HepG2 (cell line): ENCODE data around the gene HS3ST3B1. TPM values are rescaled to one million over a fixed set of nuclear protein-coding genes. Genes with fewer than 3 reads are reported as not detected.

Experiments used
- CEBPB ChIP-seq: IDR thresholded peaks from 2 replicates; pipeline ENCODE4 v1.6.1; 2011; ENCODE audit warnings: low read depth, low read length, improper control_type of control experiment, borderline replicate concordance
- CHD4 ChIP-seq: fragments of 200-600 bp; sonication (generic); IDR thresholded peaks from 2 replicates; pipeline ENCODE4 v1.7.0; 2017; ENCODE audit warnings: mild to moderate bottlenecking, low read length, borderline replicate concordance
- FOXC1 ChIP-seq: sonication (generic); formaldehyde crosslinking; IDR thresholded peaks from 2 replicates; pipeline ENCODE4 v1.8.0; 2022; ENCODE audit warnings: mild to moderate bottlenecking, missing genetic modification reagents, borderline replicate concordance
- GATAD2A ChIP-seq: IDR thresholded peaks from 2 replicates; pipeline ENCODE4 v1.6.1; 2016
- GFI1 ChIP-seq: sonication (generic); formaldehyde crosslinking; IDR thresholded peaks from 2 replicates; pipeline ENCODE4 v1.5.0; 2020; ENCODE audit warnings: missing genetic modification reagents, mild to moderate bottlenecking, borderline replicate concordance
- HES4 ChIP-seq: sonication (generic); formaldehyde crosslinking; IDR thresholded peaks from 2 replicates; pipeline ENCODE4 v1.9.0; 2021; ENCODE audit warnings: mild to moderate bottlenecking, missing genetic modification reagents, borderline replicate concordance
- HNRNPH1 ChIP-seq: fragments of 200-400 bp; formaldehyde crosslinking; optimal IDR thresholded peaks from 2 replicates; pipeline ENCODE3; 2017; ENCODE audit warnings: mild to moderate bottlenecking, low read depth, low read length
- IKZF4 ChIP-seq: sonication (generic); formaldehyde crosslinking; IDR thresholded peaks from 2 replicates; pipeline ENCODE4 v1.5.1; 2020; ENCODE audit warnings: borderline replicate concordance, mild to moderate bottlenecking, low read depth, missing genetic modification reagents; ENCODE audit errors: not compliant biosample characterization
- KDM4B ChIP-seq: sonication (generic); formaldehyde crosslinking; IDR thresholded peaks from 2 replicates; pipeline ENCODE4 v1.4.0; 2020; ENCODE audit warnings: missing genetic modification reagents
- KMT2A ChIP-seq: sonication (generic); formaldehyde crosslinking; IDR thresholded peaks from 2 replicates; pipeline ENCODE4 v1.4.0; 2020; ENCODE audit warnings: missing genetic modification reagents
- NR2F6 ChIP-seq, 2 experiments: IDR thresholded peaks; 2 replicates each; pipeline ENCODE4 v1.6.1; 2016; ENCODE audit warnings: antibody characterized with exemption in 1 of 2, mild to moderate bottlenecking in 1 of 2
- NR3C1 ChIP-seq: sonication (generic); formaldehyde crosslinking; IDR thresholded peaks from 2 replicates; pipeline ENCODE4 v1.4.0; 2020; ENCODE audit warnings: missing genetic modification reagents
- PLSCR1 ChIP-seq: sonication (generic); formaldehyde crosslinking; IDR thresholded peaks from 2 replicates; pipeline ENCODE4 v1.5.0; 2020; ENCODE audit warnings: missing genetic modification reagents, mild to moderate bottlenecking, borderline replicate concordance
- PRMT3 ChIP-seq: sonication (generic); formaldehyde crosslinking; IDR thresholded peaks from 2 replicates; pipeline ENCODE4 v1.8.1; 2022; ENCODE audit warnings: low read depth, mild to moderate bottlenecking, moderate library complexity, missing genetic modification reagents, borderline replicate concordance
- RFXAP ChIP-seq: sonication (generic); formaldehyde crosslinking; IDR thresholded peaks from 2 replicates; pipeline ENCODE4 v1.4.0; 2020; ENCODE audit warnings: missing genetic modification reagents, borderline replicate concordance
- ZFP90 ChIP-seq: sonication (generic); formaldehyde crosslinking; IDR thresholded peaks from 2 replicates; pipeline ENCODE4 v1.8.0; 2022; ENCODE audit warnings: missing genetic modification reagents, mild to moderate bottlenecking, inconsistent platforms, borderline replicate concordance
- ZMAT5 ChIP-seq: sonication (generic); formaldehyde crosslinking; IDR thresholded peaks from 2 replicates; pipeline ENCODE4 v1.5.0; 2020; ENCODE audit warnings: mild to moderate bottlenecking, low read depth, missing genetic modification reagents, borderline replicate concordance
- ZNF484 ChIP-seq: sonication (generic); formaldehyde crosslinking; IDR thresholded peaks from 2 replicates; pipeline ENCODE4 v1.5.1; 2020; ENCODE audit warnings: mild to moderate bottlenecking, low read depth, missing genetic modification reagents, borderline replicate concordance
- ZNF501 ChIP-seq: sonication (generic); formaldehyde crosslinking; IDR thresholded peaks from 2 replicates; pipeline ENCODE4 v1.5.1; 2020; ENCODE audit warnings: mild to moderate bottlenecking, moderate library complexity, missing genetic modification reagents
- ZNF616 ChIP-seq: sonication (generic); formaldehyde crosslinking; IDR thresholded peaks from 2 replicates; pipeline ENCODE4 v1.5.0; 2020; ENCODE audit warnings: low read depth, mild to moderate bottlenecking, missing genetic modification reagents
- polyA plus RNA-seq, 8 experiments: library from polyadenylated mRNA; depleted of rRNA in 3 of 8; stranded (reverse) in 7 of 8; unstranded in 1 of 8; fragments of >200 nt; fragmentation: Illumina TruSeq in 4 of 8; extraction: Trizol in 4 of 8; gene quantifications; 2 replicates each; pipeline versions ENCODE4 v1.2.1 to v1.2.3, GENCODE V29; 2011 to 2016; ENCODE audit warnings: low read depth in 4 of 8, missing spikeins in 1 of 8, mixed read lengths in 1 of 8; ENCODE audit not compliant: insufficient read depth in 1 of 8
- total RNA-seq, 5 experiments: library from RNA; depleted of rRNA; stranded (reverse); fragments of >200 nt; fragmentation: Illumina TruSeq; extraction: Trizol; gene quantifications; 2 replicates each; pipeline ENCODE4 v1.2.3, GENCODE V29; 2016; ENCODE audit warnings: low read depth in 1 of 5
- TF ChIP-seq, protein P1 (sequence below): sonication (generic); formaldehyde crosslinking; IDR thresholded peaks from 2 replicates; pipeline ENCODE4 v1.5.1; 2020; ENCODE audit warnings: missing genetic modification reagents, mild to moderate bottlenecking, borderline replicate concordance
- TF ChIP-seq, protein P2 (sequence below): sonication (generic); formaldehyde crosslinking; IDR thresholded peaks from 2 replicates; pipeline ENCODE4 v1.5.0; 2020; ENCODE audit warnings: mild to moderate bottlenecking, missing genetic modification reagents, moderate library complexity

Gene HS3ST3B1
- total and polyA plus RNA-seq, 2 of the 13 experiments (the other 11 are each of a cell fraction or from before 2014, with no cell fraction given): 15.7 to 39.5 TPM

- TF ChIP-seq PLSCR1 (CRISPR knock-in tag) (no peak), RFXAP (CRISPR knock-in tag) (0 out of 2 replicates have a peak, but pooled peaks have one; percentile 60), GATAD2A (no peak), ZNF501 (CRISPR knock-in tag) (peak; percentile 87), ZNF616 (CRISPR knock-in tag) (no peak; the same call in 1 of the 2 replicates), FOXC1 (CRISPR knock-in tag) (peak; percentile 87; the same call in 1 of the 2 replicates), ZMAT5 (CRISPR knock-in tag) (no peak), NR2F6 (IDR thresholded peaks at IDR 0.05) (no peak), NR2F6 (CRISPR knock-in tag; IDR thresholded peaks at IDR 0.05) (no peak), ZNF484 (CRISPR knock-in tag) (no peak), KDM4B (no peak), GFI1 (CRISPR knock-in tag) (peak; percentile 44; the same call in 1 of the 2 replicates), HES4 (CRISPR knock-in tag) (no peak), NR3C1 (no peak), PRMT3 (CRISPR knock-in tag) (no peak), ZFP90 (no peak), IKZF4 (CRISPR knock-in tag) (peak; percentile 28), KMT2A (CRISPR knock-in tag) (peak; percentile 84), CEBPB (no peak), CHD4 (no peak), HNRNPH1 (no peak)
- TF ChIP-seq, protein P1, sequence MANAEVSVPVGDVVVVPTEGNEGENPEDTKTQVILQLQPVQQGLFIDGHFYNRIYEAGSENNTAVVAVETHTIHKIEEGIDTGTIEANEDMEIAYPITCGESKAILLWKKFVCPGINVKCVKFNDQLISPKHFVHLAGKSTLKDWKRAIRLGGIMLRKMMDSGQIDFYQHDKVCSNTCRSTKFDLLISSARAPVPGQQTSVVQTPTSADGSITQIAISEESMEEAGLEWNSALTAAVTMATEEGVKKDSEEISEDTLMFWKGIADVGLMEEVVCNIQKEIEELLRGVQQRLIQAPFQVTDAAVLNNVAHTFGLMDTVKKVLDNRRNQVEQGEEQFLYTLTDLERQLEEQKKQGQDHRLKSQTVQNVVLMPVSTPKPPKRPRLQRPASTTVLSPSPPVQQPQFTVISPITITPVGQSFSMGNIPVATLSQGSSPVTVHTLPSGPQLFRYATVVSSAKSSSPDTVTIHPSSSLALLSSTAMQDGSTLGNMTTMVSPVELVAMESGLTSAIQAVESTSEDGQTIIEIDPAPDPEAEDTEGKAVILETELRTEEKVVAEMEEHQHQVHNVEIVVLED (CRISPR knock-in tag): peak; percentile 41; the same call in 1 of the 2 replicates
- TF ChIP-seq, protein P2, sequence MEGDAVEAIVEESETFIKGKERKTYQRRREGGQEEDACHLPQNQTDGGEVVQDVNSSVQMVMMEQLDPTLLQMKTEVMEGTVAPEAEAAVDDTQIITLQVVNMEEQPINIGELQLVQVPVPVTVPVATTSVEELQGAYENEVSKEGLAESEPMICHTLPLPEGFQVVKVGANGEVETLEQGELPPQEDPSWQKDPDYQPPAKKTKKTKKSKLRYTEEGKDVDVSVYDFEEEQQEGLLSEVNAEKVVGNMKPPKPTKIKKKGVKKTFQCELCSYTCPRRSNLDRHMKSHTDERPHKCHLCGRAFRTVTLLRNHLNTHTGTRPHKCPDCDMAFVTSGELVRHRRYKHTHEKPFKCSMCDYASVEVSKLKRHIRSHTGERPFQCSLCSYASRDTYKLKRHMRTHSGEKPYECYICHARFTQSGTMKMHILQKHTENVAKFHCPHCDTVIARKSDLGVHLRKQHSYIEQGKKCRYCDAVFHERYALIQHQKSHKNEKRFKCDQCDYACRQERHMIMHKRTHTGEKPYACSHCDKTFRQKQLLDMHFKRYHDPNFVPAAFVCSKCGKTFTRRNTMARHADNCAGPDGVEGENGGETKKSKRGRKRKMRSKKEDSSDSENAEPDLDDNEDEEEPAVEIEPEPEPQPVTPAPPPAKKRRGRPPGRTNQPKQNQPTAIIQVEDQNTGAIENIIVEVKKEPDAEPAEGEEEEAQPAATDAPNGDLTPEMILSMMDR (CRISPR knock-in tag): peak; percentile 87
Measured at GRCh38 chr17:14297161-14297851, 3.6 kb upstream of the HS3ST3B1 start (continued).
